HepG2 (cell line): Measurements from ENCODE around the gene ATXN7L3. TPM values are rescaled to one million over a fixed set of nuclear protein-coding genes. Genes with fewer than 3 reads are reported as not detected.

ENCODE experiments used
- AGO1 ChIP-seq: fragments of 200-400 bp; formaldehyde crosslinking; IDR thresholded peaks from 2 replicates; pipeline ENCODE4 v1.6.1; 2017; ENCODE audit warnings: mild to moderate bottlenecking, low read depth, low read length, moderate library complexity; ENCODE audit not compliant: poor library complexity, severe bottlenecking
- CCAR2 ChIP-seq: fragments of 200-400 bp; formaldehyde crosslinking; optimal IDR thresholded peaks from 2 replicates; pipeline ENCODE3; 2018; ENCODE audit warnings: low read depth, mild to moderate bottlenecking, low read length, moderate library complexity
- LRRFIP1 ChIP-seq: sonication (generic); formaldehyde crosslinking; conservative IDR thresholded peaks from 2 replicates; pipeline ENCODE4 v1.4.0; 2020; ENCODE audit warnings: missing genetic modification reagents
- MAFG ChIP-seq: sonication (generic); formaldehyde crosslinking; IDR thresholded peaks from 2 replicates; pipeline ENCODE4 v1.5.1; 2020; ENCODE audit warnings: mild to moderate bottlenecking, missing genetic modification reagents
- MXD4 ChIP-seq: IDR thresholded peaks from 2 replicates; pipeline ENCODE4 v1.6.1; 2016; ENCODE audit warnings: mild to moderate bottlenecking, missing biosample characterization, missing genetic modification reagents
- NCOR1 ChIP-seq: fragments of 200-600 bp; sonication (generic); IDR thresholded peaks from 2 replicates; pipeline ENCODE4 v1.7.0; 2017; ENCODE audit warnings: antibody characterized with exemption, low read length, borderline replicate concordance
- NONO ChIP-seq, 2 experiments: fragments of 450-650 bp in 1 of 2; sonication (generic) in 1 of 2; formaldehyde crosslinking in 1 of 2; IDR thresholded peaks in 1 of 2; conservative IDR thresholded peaks in 1 of 2; 2 replicates each; pipeline versions ENCODE4 v1.6.1 to v1.8.0; 2017 to 2022; ENCODE audit warnings: mild to moderate bottlenecking in 1 of 2, missing genetic modification reagents in 1 of 2, moderate library complexity in 1 of 2
- PCBP2 ChIP-seq: fragments of 200-400 bp; formaldehyde crosslinking; optimal IDR thresholded peaks from 2 replicates; pipeline ENCODE3; 2018; ENCODE audit warnings: low read length, low read depth; ENCODE audit not compliant: poor library complexity, severe bottlenecking
- ZBTB34 ChIP-seq: sonication (generic); formaldehyde crosslinking; IDR thresholded peaks from 2 replicates; pipeline ENCODE4 v1.8.0; 2022; ENCODE audit warnings: mild to moderate bottlenecking, missing genetic modification reagents
- ZHX2 ChIP-seq, 2 experiments: sonication (generic) in 1 of 2; formaldehyde crosslinking in 1 of 2; IDR thresholded peaks; 2 replicates each; pipeline versions ENCODE4 v1.6.1 to v1.9.0; 2014 to 2022; ENCODE audit warnings: antibody characterized with exemption in 1 of 2, borderline replicate concordance in 1 of 2, inconsistent platforms in 1 of 2, low read depth in 1 of 2, missing genetic modification reagents in 1 of 2
- ZNF143 ChIP-seq: sonication (generic); formaldehyde crosslinking; IDR thresholded peaks from 2 replicates; pipeline ENCODE4 v1.4.0; 2020; ENCODE audit warnings: missing genetic modification reagents
- ZNF382 ChIP-seq: sonication (generic); formaldehyde crosslinking; IDR thresholded peaks from 2 replicates; pipeline ENCODE4 v1.5.0; 2020; ENCODE audit warnings: missing genetic modification reagents, mild to moderate bottlenecking, borderline replicate concordance
- ZNF615 ChIP-seq: sonication (generic); formaldehyde crosslinking; IDR thresholded peaks from 2 replicates; pipeline ENCODE4 v1.5.0; 2020; ENCODE audit warnings: mild to moderate bottlenecking, missing genetic modification reagents, borderline replicate concordance
- ZNF670 ChIP-seq: sonication (generic); formaldehyde crosslinking; IDR thresholded peaks from 2 replicates; pipeline ENCODE4 v1.8.0; 2022; ENCODE audit warnings: mild to moderate bottlenecking, missing genetic modification reagents, borderline replicate concordance
- ZSCAN29 ChIP-seq: sonication (generic); formaldehyde crosslinking; conservative IDR thresholded peaks from 2 replicates; pipeline ENCODE4 v1.4.0; 2020; ENCODE audit warnings: mild to moderate bottlenecking, missing genetic modification reagents
- polyA plus RNA-seq, 8 experiments: library from polyadenylated mRNA; depleted of rRNA in 3 of 8; stranded (reverse) in 7 of 8; unstranded in 1 of 8; fragments of >200 nt; fragmentation: Illumina TruSeq in 4 of 8; extraction: Trizol in 4 of 8; gene quantifications; 2 replicates each; pipeline versions ENCODE4 v1.2.1 to v1.2.3, GENCODE V29; 2011 to 2016; ENCODE audit warnings: low read depth in 4 of 8, missing spikeins in 1 of 8, mixed read lengths in 1 of 8; ENCODE audit not compliant: insufficient read depth in 1 of 8
- total RNA-seq, 5 experiments: library from RNA; depleted of rRNA; stranded (reverse); fragments of >200 nt; fragmentation: Illumina TruSeq; extraction: Trizol; gene quantifications; 2 replicates each; pipeline ENCODE4 v1.2.3, GENCODE V29; 2016; ENCODE audit warnings: low read depth in 1 of 5

ATXN7L3 gene
- total and polyA plus RNA-seq, 2 of the 13 experiments (the other 11 are each of a cell fraction or from before 2014, with no cell fraction given): 44.5 to 59.1 TPM

GRCh38 chr17:44187131-44187899 is 12.4 kb downstream of the ATXN7L3 start (continued):
- TF ChIP-seq NCOR1 (no peak), MXD4 (no peak), PCBP2 (no peak), ZNF143 (CRISPR knock-in tag) (no peak), ZHX2 (IDR thresholded peaks at IDR 0.05; ENCODE audit: low read depth) (no peak), ZHX2 (CRISPR knock-in tag; IDR thresholded peaks at IDR 0.05; ENCODE audit: borderline replicate concordance) (no peak), LRRFIP1 (CRISPR knock-in tag) (no peak), ZNF615 (CRISPR knock-in tag) (no peak), ZNF382 (no peak), AGO1 (no peak), CCAR2 (no peak), ZSCAN29 (no peak), MAFG (CRISPR knock-in tag) (no peak), ZNF670 (CRISPR knock-in tag) (no peak), ZBTB34 (no peak), NONO (IDR thresholded peaks at IDR 0.05) (no peak), NONO (CRISPR knock-in tag; conservative IDR thresholded peaks at IDR 0.05) (no peak)
